DOHH2 (cell line): ENCODE measurements around the gene NUMB.

Experiments used
- H3F3A ChIP-seq: fragments of 200-600 bp; sonication (generic), shearing (Covaris generic); 2 replicates; pipeline ENCODE4 v1.6.0; 2016; ENCODE audit warnings: antibody characterized with exemption, mild to moderate bottlenecking; ENCODE audit not compliant: control insufficient read depth, insufficient read depth
- H3K27ac ChIP-seq: fragments of 200-600 bp; sonication (generic); 2 replicates; pipeline ENCODE4 v1.5.1; 2014; ENCODE audit warnings: low read depth, mild to moderate bottlenecking, low read length, moderate library complexity
- H3K27me3 ChIP-seq: fragments of 200-600 bp; sonication (generic); 2 replicates; pipeline ENCODE4 v1.6.1; 2014; ENCODE audit warnings: mild to moderate bottlenecking, low read length, mixed read lengths; ENCODE audit not compliant: control insufficient read depth
- H3K36me3 ChIP-seq: fragments of 200-600 bp; sonication (generic); 2 replicates; pipeline ENCODE4 v1.6.1; 2014; ENCODE audit warnings: mild to moderate bottlenecking, low read length, moderate library complexity, mixed read lengths; ENCODE audit not compliant: control insufficient read depth
- H3K4me1 ChIP-seq: fragments of 200-600 bp; sonication (generic); 2 replicates; pipeline ENCODE4 v1.6.1; 2014; ENCODE audit warnings: mild to moderate bottlenecking, low read length, mixed read lengths; ENCODE audit not compliant: control insufficient read depth
- H3K4me2 ChIP-seq: fragments of 200-600 bp; sonication (generic); 2 replicates; pipeline ENCODE4 v1.6.0; 2014; ENCODE audit warnings: mild to moderate bottlenecking, low read length, moderate library complexity
- H3K4me3 ChIP-seq: fragments of 200-600 bp; sonication (generic); 2 replicates; pipeline ENCODE4 v1.5.1; 2014; ENCODE audit warnings: mild to moderate bottlenecking, low read length, mixed read lengths
- H3K79me2 ChIP-seq: fragments of 200-600 bp; sonication (generic); 2 replicates; pipeline ENCODE4 v1.6.1; 2014; ENCODE audit warnings: mild to moderate bottlenecking, low read length, mixed read lengths; ENCODE audit not compliant: control insufficient read depth
- H3K9me2 ChIP-seq: fragments of 200-600 bp; sonication (generic); replicated peaks from 2 replicates; pipeline ENCODE4 v1.6.1; 2014; ENCODE audit warnings: mild to moderate bottlenecking, low read length, mixed read lengths; ENCODE audit not compliant: control insufficient read depth
- H3K9me3 ChIP-seq: fragments of 200-600 bp; sonication (generic); 2 replicates; pipeline ENCODE4 v1.6.1; 2014; ENCODE audit warnings: antibody characterized with exemption, low read length, mixed read lengths; ENCODE audit not compliant: control insufficient read depth, insufficient read depth
- H4K20me1 ChIP-seq: fragments of 200-600 bp; sonication (generic); 2 replicates; pipeline ENCODE4 v1.6.0; 2014; ENCODE audit warnings: low read depth, mild to moderate bottlenecking, antibody characterized with exemption, low read length, moderate library complexity; ENCODE audit not compliant: control insufficient read depth, insufficient read depth
- CTCF ChIP-seq: fragments of 200-600 bp; sonication (generic); IDR thresholded peaks from one replicate; pipeline ENCODE4 v1.5.1; 2014; ENCODE audit warnings: antibody characterized with exemption, mild to moderate bottlenecking, low read depth, low read length; ENCODE audit not compliant: poor library complexity, severe bottlenecking
- EZH2phosphoT487 ChIP-seq: fragments of 200-600 bp; sonication (generic); IDR thresholded peaks from 2 replicates; pipeline ENCODE4 v1.6.1; 2017; ENCODE audit warnings: borderline replicate concordance, mild to moderate bottlenecking, antibody characterized with exemption, low read length, moderate library complexity, mixed read lengths

NUMB gene

GRCh38 chr14:73462815-73463214, 4.5 kb upstream of the NUMB start:
- Histone ChIP-seq H3K79me2 (peaks cover 6% of the 10 kb centered on the region), H3K27me3 (no peaks in the 10 kb centered on the region), H3K36me3 (peaks cover 2% of the 10 kb centered on the region; the same call in 1 of the 2 replicates), H3K9me3 (no peaks in the 10 kb centered on the region), H3K27ac (peak overlapping the region; percentile 99), H3K4me1 (peaks cover 91% of the 10 kb centered on the region), H3K4me2 (peak overlapping the region; percentile 88), H3F3A (peaks cover 35% of the 10 kb centered on the region), H3K9me2 (no peaks in the 10 kb centered on the region), H4K20me1 (no peaks in the 10 kb centered on the region), H3K4me3 (peak overlapping the region; percentile 52)
- TF ChIP-seq CTCF (no peak), EZH2phosphoT487 (no peak)

GRCh38 chr14:73462048-73462715, 3.8 kb upstream of the NUMB start:
- peak overlapping the region; percentile 88 for H3K4me2 ChIP-seq
- peak overlapping the region; percentile 99 for H3K27ac ChIP-seq
- H3K9me2 ChIP-seq = no peaks in the 10 kb centered on the region
- H3K27me3 ChIP-seq = no peaks in the 10 kb centered on the region
- peaks cover 85% of the 10 kb centered on the region for H3K4me1 ChIP-seq
- H4K20me1 ChIP-seq = no peaks in the 10 kb centered on the region
- TF ChIP-seq CTCF (no peak), EZH2phosphoT487 (no peak)
- H3K9me3 ChIP-seq = no peaks in the 10 kb centered on the region
- H3K4me3 ChIP-seq = peak overlapping the region; percentile 34
- peaks cover 35% of the 10 kb centered on the region for H3F3A ChIP-seq
- H3K36me3 ChIP-seq = peaks cover 6% of the 10 kb centered on the region; the same call in 1 of the 2 replicates
- peaks cover 12% of the 10 kb centered on the region for H3K79me2 ChIP-seq

- peak overlapping the region; percentile 34 for H3K4me3 ChIP-seq
- no peaks in the 10 kb centered on the region for H3K27me3 ChIP-seq
- TF ChIP-seq CTCF (no peak), EZH2phosphoT487 (no peak)
- H3K79me2 ChIP-seq = peaks cover 18% of the 10 kb centered on the region
- H3K36me3 ChIP-seq = peaks cover 6% of the 10 kb centered on the region; the same call in 1 of the 2 replicates
- peaks cover 35% of the 10 kb centered on the region for H3F3A ChIP-seq
- no peaks in the 10 kb centered on the region for H3K9me2 ChIP-seq
- peak overlapping the region; percentile 99 for H3K27ac ChIP-seq
- peak overlapping the region; percentile 88 for H3K4me2 ChIP-seq
- no peaks in the 10 kb centered on the region for H3K9me3 ChIP-seq
- H3K4me1 ChIP-seq = peaks cover 83% of the 10 kb centered on the region
- H4K20me1 ChIP-seq = no peaks in the 10 kb centered on the region
Measured at GRCh38 chr14:73461478-73462047, 3.2 kb upstream of the NUMB start.
